ENCODE measurements around the gene SYNE4.

GRCh38 chr19:35995048-35995993 lies 13.3 kb downstream of the SYNE4 start, which contains the start of gene SDHAF1:
- peak; percentile 80 for TF ChIP-seq POLR2AphosphoS5 (IDR thresholded peaks at IDR 0.05; ENCODE audit: insufficient read depth, low read depth, low read length)
- TF ChIP-seq CTCF (IDR thresholded peaks at IDR 0.05; ENCODE audit: extremely low read depth in 1 of 2, insufficient read depth in 1 of 2, low read depth in 1 of 2, low read length in 2 of 2) = no peak
- peak; percentile 90 for TF ChIP-seq POLR2A (IDR thresholded peaks at IDR 0.05; ENCODE audit: low read depth, low read length)
- no peak for TF ChIP-seq MAX (IDR thresholded peaks at IDR 0.05; ENCODE audit: insufficient read depth, insufficient read length)
- no peak for TF ChIP-seq JUN (IDR thresholded peaks at IDR 0.05; ENCODE audit: borderline replicate concordance, insufficient read depth, insufficient read length, low read depth)

Data from endothelial cell of umbilical vein (primary cell).